Measurements from ENCODE around the gene OIP5. TPM values are rescaled to one million over a fixed set of nuclear protein-coding genes. Genes with fewer than 3 reads are reported as not detected.

Gene OIP5
- polyA plus RNA-seq, 1 donor from 2014 or later = 1.7 TPM

- H3K9me3 ChIP-seq (ENCODE audit: low read length) = no peaks in the 10 kb centered on the region
- no peak overlapping the region for H3K9ac ChIP-seq (ENCODE audit: low read length)
- H3K4me2 ChIP-seq (ENCODE audit: low read length) = no peak overlapping the region
- peaks cover 30% of the 10 kb centered on the region for H3K79me2 ChIP-seq (replicated peaks; ENCODE audit: insufficient read depth, low read length)
- no peaks in the 10 kb centered on the region for H3K36me3 ChIP-seq (ENCODE audit: insufficient read depth, low read length)
- H3F3A ChIP-seq (ENCODE audit: insufficient read depth, low read length, poor library complexity, severe bottlenecking) = no peaks in the 10 kb centered on the region
- H3K4me3 ChIP-seq (ENCODE audit: low read length) = no peak overlapping the region
- H2AFZ ChIP-seq (ENCODE audit: low read depth, low read length) = no peak overlapping the region
- no peaks in the 10 kb centered on the region for H4K20me1 ChIP-seq (ENCODE audit: insufficient read depth)
- no peaks in the 10 kb centered on the region for H3K27me3 ChIP-seq (ENCODE audit: insufficient read depth, low read depth, low read length)
- H3K27ac ChIP-seq (ENCODE audit: low read length) = no peak overlapping the region
- H3K9me2 ChIP-seq (ENCODE audit: insufficient read depth, low read length) = no peaks in the 10 kb centered on the region
- TF ChIP-seq EZH2 (IDR thresholded peaks at IDR 0.05; ENCODE audit: borderline replicate concordance, insufficient read depth, low read length, poor library complexity, severe bottlenecking) (no peak), EP300 (conservative IDR thresholded peaks at IDR 0.05; ENCODE audit: poor library complexity, severe bottlenecking) (no peak), CTCF (IDR thresholded peaks at IDR 0.05; ENCODE audit: poor library complexity, severe bottlenecking) (no peak), TAF1 (IDR thresholded peaks at IDR 0.05; ENCODE audit: low read depth) (no peak), RAD21 (conservative IDR thresholded peaks at IDR 0.05) (no peak), REST (IDR thresholded peaks at IDR 0.05; ENCODE audit: borderline replicate concordance) (no peak), POLR2AphosphoS5 (IDR thresholded peaks at IDR 0.05) (no peak), SMC3 (conservative IDR thresholded peaks at IDR 0.05; ENCODE audit: poor library complexity) (no peak), MXI1 (conservative IDR thresholded peaks at IDR 0.05; ENCODE audit: poor library complexity, severe bottlenecking) (no peak)
These were observed 5.5 kb upstream of the OIP5 start for GRCh38 chr15:41337631-41338522.

- H3K4me2 ChIP-seq (ENCODE audit: low read length) = no peak overlapping the region
These were observed 4.7 kb upstream of the OIP5 start for GRCh38 chr15:41337047-41337446.

More at GRCh38 chr15:41337047-41337446, 4.7 kb upstream of the OIP5 start:
- Histone ChIP-seq H3K27me3 (ENCODE audit: insufficient read depth, low read depth, low read length) (no peaks in the 10 kb centered on the region), H3K4me3 (ENCODE audit: low read length) (no peak overlapping the region), H3K36me3 (ENCODE audit: insufficient read depth, low read length) (no peaks in the 10 kb centered on the region), H2AFZ (ENCODE audit: low read depth, low read length) (no peak overlapping the region), H4K20me1 (ENCODE audit: insufficient read depth) (no peaks in the 10 kb centered on the region), H3F3A (ENCODE audit: insufficient read depth, low read length, poor library complexity, severe bottlenecking) (no peaks in the 10 kb centered on the region), H3K9me2 (ENCODE audit: insufficient read depth, low read length) (no peaks in the 10 kb centered on the region), H3K9ac (ENCODE audit: low read length) (no peak overlapping the region), H3K27ac (ENCODE audit: low read length) (no peak overlapping the region), H3K79me2 (replicated peaks; ENCODE audit: insufficient read depth, low read length) (peaks cover 30% of the 10 kb centered on the region), H3K9me3 (ENCODE audit: low read length) (no peaks in the 10 kb centered on the region)
- TF ChIP-seq TAF1 (IDR thresholded peaks at IDR 0.05; ENCODE audit: low read depth) (no peak), EP300 (conservative IDR thresholded peaks at IDR 0.05; ENCODE audit: poor library complexity, severe bottlenecking) (no peak), SMC3 (conservative IDR thresholded peaks at IDR 0.05; ENCODE audit: poor library complexity) (no peak), REST (IDR thresholded peaks at IDR 0.05; ENCODE audit: borderline replicate concordance) (no peak), MXI1 (conservative IDR thresholded peaks at IDR 0.05; ENCODE audit: poor library complexity, severe bottlenecking) (no peak), RAD21 (conservative IDR thresholded peaks at IDR 0.05) (no peak), POLR2AphosphoS5 (IDR thresholded peaks at IDR 0.05) (no peak)

Measured in neural cell (in vitro differentiated cells).